SW 1271 (cell line): Measurements from ENCODE around the gene KAT14.
"Not testable (repeated sequence)": the region's sequence is repeated elsewhere in the genome, so short reads cannot be mapped to it uniquely, and the experiment has no call there.

Experiments used
- DNase-seq, 2 experiments: peaks; one replicate each; lab custom pipeline; 2025; lab: John Stamatoyannopoulos, UW

Gene KAT14

DNA sequence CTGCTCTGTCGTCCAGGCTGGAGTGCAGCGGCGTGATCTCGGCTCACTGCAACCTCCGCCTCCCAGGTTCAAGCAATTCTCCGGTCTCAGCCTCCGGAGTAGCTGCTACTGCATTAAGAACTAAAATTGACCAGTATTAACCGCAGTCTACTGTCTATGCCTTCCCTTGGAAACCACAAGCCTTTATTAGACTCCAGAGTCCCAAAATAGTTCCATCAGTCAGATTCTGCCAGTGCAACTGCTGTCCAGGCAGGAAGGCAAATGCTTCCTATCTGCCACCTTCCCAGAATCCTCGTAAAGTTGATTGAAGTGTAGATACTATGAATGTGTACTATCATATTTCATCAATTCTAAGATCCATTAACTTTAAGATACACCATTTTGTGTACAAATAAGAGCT, 16.7 kb downstream of the KAT14 start:
- no peak for DNase-seq

- no peak for DNase-seq
Measured at GRCh38 chr20:18156045-18156444, 18.4 kb downstream of the KAT14 start.

DNA sequence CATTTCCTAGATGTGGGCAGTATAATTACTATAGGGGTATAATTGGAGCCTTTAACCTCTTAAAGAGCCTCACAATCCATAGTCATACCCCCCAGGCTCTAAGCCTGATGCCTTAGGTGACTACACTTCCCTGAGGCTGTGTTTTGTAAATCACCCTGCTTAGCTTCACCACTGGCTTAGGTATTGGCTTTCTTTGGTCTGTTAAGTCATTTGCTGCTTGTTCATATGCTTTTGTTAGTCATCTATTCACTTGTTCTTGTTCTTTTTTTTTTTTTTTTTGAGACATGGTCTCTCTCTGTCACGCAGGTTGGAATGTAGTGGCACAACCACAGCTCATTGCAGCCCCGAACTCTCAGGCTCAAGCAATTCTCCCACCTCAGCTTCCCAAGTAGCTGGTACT, 26.7 kb downstream of the KAT14 start:
- no peak for DNase-seq

DNA sequence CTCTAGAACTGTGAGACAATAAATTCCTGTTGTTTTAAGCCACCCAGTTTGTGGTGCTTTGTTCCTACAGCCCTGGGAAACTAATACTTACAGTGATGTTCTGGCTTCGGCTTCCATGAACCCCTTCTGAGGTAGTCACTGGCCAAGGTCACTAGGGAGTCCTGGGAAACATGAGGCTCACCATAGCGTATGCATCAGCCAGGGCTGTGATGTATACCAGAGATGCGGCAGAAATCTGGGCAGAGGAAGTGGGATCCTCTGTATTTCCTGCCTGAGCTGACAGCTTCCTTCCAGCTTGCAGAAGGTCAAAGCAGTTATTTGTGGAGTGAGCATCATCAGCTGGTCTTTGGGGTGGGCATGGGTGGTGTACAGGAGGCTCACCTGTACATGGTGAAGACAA, 27.9 kb downstream of the KAT14 start:
- no peak for DNase-seq

DNA sequence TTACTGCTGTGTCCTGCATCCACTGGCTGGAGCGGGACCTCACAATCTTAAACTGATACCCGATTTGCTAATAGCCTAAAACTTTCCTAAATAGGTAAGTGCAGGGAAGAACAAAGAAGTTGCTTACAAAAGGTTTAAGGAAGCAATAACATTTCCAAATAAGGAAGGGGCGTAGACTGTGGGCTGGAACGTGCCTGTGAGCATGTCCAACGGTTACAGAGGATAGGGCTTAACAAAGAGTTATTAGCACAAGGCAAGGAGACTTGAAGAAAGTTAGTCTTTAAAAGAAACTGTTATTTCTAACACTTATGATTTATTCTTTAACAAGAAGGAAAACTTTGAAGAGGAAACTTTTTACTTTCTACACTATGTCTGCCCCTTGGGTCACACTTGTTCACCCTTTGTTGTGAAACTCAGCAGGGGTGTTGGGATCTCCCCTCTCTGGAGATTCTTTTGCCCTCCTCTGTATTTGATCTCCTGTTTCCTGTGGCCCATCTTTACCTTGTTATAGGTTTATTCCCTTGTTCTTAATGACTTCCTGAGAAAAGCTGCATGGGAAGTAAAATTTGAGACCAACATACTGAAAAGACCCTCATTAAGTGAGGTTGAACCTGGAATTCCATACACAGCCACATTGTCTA, 28.7 kb downstream of the KAT14 start:
- DNase-seq: no peak

DNA sequence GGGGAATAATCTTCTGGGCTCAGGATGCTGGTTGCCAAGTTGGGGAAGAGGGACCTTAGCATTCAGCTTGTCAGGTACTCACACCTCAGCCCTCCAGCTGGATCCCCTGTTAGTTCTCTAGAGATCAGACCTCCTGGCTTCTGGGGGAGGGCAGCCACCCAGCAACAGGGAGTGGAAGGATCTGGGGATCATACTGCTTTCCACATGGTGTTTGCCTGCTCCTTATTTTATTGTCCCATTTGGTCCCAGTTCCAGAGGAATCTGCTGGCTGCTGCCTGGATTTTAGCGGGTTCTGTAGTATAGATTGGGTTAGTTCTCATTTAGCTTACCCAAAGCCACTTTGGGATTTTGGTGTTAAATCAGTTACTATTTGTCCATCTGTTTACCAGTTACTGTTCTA, 29.3 kb downstream of the KAT14 start:
- no peak for DNase-seq

GRCh38 chr20:18172379-18172778, 34.7 kb downstream of the KAT14 start:
- DNase-seq: no peak

GRCh38 chr20:18174906-18175683, 37.4 kb downstream of the KAT14 start:
- DNase-seq: no peak

- no peak for DNase-seq
Measured at GRCh38 chr20:18176318-18176785, 38.7 kb downstream of the KAT14 start.

- DNase-seq: not testable (repeated sequence)
Measured at GRCh38 chr20:18180366-18180765, 42.7 kb downstream of the KAT14 start.

DNA sequence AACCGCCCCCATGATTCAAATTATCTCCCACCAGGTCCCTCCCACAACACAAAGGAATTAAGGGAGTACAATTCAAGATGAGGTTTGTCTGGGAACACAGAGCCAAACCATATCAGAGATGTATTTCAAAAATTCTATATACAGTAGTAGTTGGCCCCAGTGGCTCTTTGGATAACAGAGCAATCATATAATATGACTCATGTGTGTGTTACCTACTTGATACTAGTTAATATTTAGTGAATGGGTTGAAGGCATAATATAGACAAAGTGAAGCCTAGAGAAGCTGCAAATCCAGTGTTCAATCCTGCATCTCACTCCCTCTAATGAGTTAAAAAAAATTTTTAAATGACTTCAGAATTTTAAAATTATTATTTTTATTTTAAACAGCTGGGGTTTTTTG, 43.2 kb downstream of the KAT14 start:
- DNase-seq: no peak

- no peak for DNase-seq
Measured at GRCh38 chr20:18187020-18187419, 49.4 kb downstream of the KAT14 start.

GRCh38 chr20:18188434-18188833, 50.8 kb downstream of the KAT14 start:
- DNase-seq: no peak

GRCh38 chr20:18190338-18191233, 52.9 kb downstream of the KAT14 start:
- DNase-seq: no peak

DNA sequence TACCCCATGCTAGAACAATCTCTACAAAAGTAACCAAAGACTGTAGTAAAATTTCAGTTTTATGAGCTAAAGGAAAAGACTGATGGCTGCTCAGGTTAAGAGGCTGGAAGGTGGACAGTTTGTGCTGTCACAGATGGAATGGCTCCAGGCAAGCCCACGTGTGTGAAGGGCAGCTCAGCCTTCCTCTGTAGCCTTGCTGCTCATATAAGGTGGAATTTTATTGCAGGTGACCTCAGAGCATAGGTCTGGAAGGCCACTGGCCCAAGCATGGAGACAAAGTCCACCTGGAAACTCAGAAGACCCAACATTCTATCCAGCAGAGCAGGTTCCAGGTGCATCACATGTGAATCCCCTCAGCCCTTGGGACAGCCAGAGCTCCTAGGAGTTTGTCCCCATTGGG, 53.6 kb downstream of the KAT14 start:
- no peak for DNase-seq

GRCh38 chr20:18194461-18194860, 56.8 kb downstream of the KAT14 start:
- not testable (repeated sequence) for DNase-seq

- DNase-seq: no peak
Measured at GRCh38 chr20:18195931-18196330, 58.3 kb downstream of the KAT14 start.

GRCh38 chr20:18197382-18198070, 59.9 kb downstream of the KAT14 start:
- no peak for DNase-seq

DNA sequence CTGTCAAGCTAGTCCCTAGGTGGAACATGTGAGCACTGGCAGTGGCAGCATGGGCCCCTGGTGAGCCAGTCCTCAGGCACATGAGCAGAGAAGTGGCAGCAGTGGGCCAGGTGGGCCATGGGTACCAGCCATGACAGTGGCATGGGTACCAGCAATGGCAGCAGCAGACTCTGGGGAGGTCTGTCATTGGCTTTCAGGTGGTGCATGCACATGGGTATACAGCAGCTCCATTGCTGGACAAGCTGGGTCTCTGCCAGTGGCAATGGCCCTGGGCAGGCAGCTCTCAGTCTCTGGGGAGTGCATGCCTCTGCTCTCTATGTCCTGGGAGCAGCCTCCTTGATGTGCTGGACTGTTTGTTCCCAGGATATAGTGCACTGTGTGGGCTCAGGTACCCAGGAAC, 65.3 kb downstream of the KAT14 start:
- no peak for DNase-seq

GRCh38 chr20:18203700-18204099, 66.0 kb downstream of the KAT14 start:
- not testable (repeated sequence) for DNase-seq

- no peak for DNase-seq
Measured at GRCh38 chr20:18213002-18213401, 75.3 kb downstream of the KAT14 start.

- no peak for DNase-seq
Measured at GRCh38 chr20:18215566-18215965, 77.9 kb downstream of the KAT14 start.
